HG02943 (cell line): ENCODE data around the gene SMARCC1.
"Not testable (repeated sequence)": the region's sequence is repeated elsewhere in the genome, so short reads cannot be mapped to it uniquely, and the experiment has no call there.

Experiments used
- ATAC-seq: cut with Tn5 transposase; IDR thresholded peaks from one replicate; pipeline ENCODE4 v1.9.1; 2021; ENCODE audit warnings: mild to moderate bottlenecking, low read depth, moderate library complexity; ENCODE audit not compliant: unreplicated experiment

The SMARCC1 gene

DNA sequence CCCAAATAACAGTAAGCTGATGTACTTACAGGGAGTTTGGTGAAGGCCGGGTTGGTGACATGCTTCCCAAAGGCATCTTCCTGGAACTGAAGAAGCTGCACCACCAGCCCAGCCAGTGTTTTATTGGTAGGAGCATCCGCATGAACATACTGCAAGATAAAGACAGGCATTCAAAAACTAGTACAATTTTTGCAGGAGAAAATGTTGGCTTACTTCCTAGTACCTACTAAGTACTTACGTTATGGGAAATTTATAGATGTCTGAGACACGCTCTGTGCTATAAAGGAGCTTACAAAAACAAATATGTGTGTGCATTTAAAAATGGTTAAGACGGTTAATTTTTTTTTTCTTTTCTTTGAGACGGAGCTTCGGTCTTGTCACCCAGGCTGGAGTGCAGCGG is 8.9 kb downstream of the SMARCC1 start:
- ATAC-seq, result no peak

DNA sequence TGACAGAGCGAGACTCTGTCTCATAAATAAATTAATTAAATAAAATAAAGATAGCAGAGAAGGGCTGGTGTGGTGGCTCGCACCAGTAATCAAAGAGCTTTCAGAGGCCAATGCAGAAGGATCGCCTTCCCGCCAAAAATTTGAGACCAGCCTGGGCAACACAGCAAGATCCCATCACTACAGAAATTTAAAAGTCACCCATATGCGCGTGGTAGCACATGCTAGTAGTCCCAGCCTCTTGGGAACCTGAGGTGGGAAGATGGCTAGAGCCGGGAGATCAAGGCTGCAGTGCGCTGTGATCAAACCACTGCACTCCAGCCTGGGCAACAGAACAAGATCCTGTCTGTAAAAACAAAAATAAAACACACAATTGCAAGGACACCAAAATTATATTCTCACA is 9.6 kb downstream of the SMARCC1 start:
- ATAC-seq, result no peak

DNA sequence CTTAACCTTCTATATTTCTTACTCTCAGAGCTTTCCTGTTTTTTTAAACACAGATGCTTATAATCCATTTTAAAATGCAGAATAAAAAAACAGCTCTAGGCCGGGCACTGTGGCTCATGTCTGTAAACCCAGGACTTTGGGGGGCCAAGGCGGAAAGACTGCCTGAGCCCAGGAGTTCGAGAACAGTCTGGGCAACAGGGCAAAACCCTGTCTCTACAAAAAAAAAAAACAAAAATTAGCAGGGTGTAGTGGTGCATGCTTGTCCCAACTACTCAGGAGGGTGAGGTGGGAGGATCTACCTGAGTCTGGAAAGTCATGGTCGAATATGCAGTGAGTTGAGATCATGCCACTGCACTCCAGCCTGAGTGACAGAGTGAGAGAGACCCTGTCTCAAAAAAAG is 15.5 kb downstream of the SMARCC1 start:
- ATAC-seq, result no peak

GRCh38 chr3:47762233-47762632 is 19.5 kb downstream of the SMARCC1 start:
- ATAC-seq, result no peak

- ATAC-seq, result no peak
Observed at GRCh38 chr3:47761046-47761445, 20.6 kb downstream of the SMARCC1 start.

DNA sequence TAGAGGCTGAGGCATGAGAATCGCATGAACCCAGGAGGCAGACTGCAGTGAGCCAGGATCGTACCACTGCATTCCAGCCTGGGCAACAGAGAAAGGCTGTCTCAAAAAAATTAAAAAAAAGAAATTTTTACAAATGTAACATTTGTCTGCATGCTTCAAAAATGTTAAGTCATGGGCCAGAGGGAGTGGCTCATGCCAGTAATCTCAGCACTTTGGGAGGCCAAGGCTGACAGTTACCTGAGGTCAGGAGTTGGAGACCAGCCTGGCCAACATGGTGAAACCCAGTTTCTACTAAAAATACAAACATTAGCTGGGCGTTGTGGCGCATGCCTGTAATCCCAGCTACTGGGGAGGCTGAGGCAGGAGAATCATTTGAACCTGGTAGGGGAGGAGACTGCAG is 21.5 kb downstream of the SMARCC1 start:
- not testable (repeated sequence) for ATAC-seq

DNA sequence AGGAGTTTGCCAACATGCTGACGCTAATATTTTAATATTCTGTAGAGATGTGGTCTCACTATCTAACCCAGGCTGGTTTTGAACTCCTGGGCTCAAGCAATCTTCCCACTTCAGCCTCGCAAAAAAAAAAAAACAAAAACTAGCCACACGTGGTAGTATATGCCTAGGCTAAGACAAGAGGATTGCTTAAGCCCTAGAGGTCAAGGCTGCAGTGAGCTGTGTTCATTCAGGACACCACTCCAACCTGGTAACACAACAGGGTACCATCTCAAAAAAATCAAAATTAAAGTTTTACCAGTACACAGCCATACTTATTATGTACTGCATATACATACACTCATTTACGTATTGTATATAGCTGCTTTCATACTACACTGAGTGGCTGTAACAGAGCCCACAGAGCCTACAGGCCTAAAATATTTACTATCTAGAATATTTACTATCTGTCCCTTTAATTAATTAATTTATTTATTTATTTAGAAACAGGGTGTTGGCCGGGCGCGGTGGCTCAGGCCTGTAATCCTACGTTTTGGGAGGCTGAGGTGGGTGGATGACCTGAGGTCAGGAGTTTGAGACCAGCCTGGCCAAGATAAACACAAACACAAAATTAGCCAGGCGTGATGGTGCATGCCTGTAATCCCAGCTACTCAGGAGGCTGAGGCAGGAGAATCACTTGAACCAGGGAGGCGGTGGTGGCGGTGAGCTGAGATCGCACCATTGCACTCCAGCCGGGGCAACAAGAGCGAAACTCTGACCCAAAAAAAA is 23.2 kb downstream of the SMARCC1 start:
- ATAC-seq, result no peak

GRCh38 chr3:47752716-47753115 is 29.0 kb downstream of the SMARCC1 start:
- no peak for ATAC-seq

GRCh38 chr3:47750811-47751354 is 30.8 kb downstream of the SMARCC1 start:
- not testable (repeated sequence) for ATAC-seq

DNA sequence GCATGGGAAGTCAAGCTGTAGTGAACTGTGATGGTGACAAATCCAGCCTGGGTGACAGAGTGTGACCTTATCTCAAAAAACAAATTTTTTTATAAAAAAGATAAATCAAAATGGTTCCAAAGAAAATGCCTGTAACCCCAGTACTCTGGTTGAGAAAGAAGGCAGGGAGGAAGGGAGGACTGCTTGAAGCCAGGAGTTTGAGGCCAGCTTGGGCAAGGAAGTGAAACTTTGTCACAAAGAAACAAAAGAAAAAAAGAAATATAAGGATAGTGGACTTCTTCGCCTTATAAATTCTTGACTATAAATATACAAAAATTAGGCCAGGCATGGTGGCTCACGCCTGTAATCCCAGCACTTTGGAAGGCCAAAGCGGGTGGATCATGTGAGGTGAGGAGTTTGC is 34.1 kb downstream of the SMARCC1 start:
- ATAC-seq, result no peak

GRCh38 chr3:47746264-47746663 is 35.4 kb downstream of the SMARCC1 start:
- ATAC-seq, result no peak

DNA sequence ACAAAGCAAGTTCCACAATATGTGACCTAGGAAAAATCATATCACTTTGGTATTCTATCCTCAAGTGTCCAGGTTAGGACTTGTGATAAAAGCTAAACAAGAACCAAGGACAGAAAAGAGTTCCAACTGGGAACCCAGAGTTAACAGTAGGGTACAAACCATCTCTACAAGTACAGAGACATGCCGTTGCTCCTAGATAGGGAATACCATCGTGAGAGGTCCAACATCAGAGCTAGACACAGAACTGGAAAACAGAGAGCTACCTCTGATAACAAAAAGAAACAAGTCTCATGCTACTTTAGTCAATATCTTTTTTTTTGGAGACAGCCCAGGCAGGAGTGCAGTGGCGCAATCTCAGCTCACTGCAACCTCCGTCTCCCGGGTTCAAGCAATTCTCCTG is 37.8 kb downstream of the SMARCC1 start:
- ATAC-seq, result no peak

DNA sequence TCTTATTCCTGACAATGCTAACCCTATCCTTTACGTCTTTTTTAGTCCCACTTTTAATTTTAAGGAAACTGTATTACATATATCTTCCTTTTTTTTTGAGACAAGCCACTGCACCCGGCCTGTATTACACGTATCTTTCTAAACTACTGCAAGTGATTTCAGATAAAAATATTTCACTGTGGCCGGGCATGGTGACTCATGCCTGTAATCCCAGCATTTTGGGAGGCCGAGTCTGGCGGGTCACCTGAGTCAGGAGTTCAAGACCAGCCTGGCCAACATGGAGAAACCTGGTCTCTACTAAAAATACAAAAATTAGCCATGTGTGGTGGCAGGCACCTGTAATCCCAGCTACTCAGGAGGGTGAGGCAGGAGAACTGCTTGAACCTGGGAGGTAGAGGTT is 38.3 kb downstream of the SMARCC1 start:
- not testable (repeated sequence) for ATAC-seq

DNA sequence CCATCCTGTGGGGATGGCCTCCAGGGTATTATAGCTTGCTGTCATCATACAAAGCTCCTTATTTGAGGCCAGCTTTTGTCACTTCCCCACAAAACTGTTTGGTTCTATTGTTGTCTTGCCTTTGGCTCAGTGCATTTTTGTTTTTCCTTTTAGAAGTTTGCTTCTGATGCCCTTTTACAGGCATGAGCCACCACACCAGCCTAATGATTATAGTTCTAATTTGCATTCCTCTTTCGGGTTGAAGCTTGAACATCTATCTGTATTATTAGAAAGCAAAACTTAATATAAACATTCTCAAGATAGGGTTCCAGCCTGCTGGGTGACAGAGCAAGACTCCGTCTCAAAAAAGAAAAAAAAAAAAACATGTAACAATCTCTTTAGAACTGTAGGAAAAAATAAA is 39.8 kb downstream of the SMARCC1 start:
- ATAC-seq, result no peak

GRCh38 chr3:47732143-47732542 is 49.5 kb downstream of the SMARCC1 start:
- ATAC-seq, result no peak

DNA sequence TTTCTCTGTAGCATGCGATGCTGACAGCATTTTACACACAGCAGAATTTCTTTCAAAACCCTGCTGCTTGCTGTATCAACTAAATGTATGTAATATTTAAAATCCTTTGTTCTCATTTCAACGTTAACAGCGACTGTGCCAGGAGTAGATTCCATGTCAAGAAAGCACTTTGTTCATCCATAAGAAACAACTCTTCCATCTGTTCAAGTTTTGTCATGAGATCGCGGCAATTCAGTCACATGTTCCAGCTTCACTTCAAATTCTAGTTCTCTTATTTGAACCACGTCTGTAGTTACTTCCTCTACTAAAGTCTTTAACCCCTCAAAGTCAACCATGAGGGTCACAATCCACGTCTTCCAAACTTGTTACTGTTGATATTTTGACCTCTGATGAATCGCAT is 50.6 kb downstream of the SMARCC1 start:
- ATAC-seq, result no peak

DNA sequence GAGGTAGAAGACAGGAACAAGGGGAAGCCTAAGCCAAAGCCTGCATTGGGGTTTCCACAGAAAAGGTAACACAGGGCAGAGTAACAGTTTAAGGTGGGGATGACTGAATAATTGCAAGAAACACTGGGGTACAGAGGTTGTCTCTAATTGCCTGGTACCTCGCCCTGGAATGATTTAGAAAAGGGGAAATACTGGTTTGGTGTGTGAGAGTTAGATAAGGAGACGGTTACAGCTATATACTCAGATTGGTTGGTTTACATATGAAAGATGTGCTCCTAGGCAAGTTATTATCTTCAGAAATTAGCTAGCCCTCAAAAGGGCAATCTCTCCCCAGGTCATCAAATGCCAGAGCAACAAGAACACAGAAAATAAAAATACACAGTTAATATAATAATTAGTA is 58.8 kb downstream of the SMARCC1 start:
- no peak for ATAC-seq

GRCh38 chr3:47717448-47717847 is 64.2 kb downstream of the SMARCC1 start:
- not testable (repeated sequence) for ATAC-seq

DNA sequence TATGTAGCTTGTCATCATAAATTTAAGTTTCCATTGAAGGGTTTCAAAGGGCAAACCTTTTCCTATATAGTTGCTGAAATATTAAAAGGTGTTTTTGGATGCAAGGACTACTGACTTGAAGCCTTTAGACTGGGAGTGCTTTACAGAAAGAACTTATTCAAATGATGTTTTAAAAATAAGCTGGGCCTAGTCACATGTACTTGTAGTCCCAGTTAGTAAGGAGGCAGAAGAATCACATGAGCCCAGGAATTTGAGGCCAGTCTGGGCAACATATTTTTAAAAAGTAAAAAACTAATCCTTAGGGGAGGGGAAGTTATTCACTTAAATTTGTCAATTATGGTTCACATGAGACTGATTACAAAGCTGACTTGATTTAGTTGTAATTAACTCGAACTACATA is 65.0 kb downstream of the SMARCC1 start:
- ATAC-seq, result no peak

DNA sequence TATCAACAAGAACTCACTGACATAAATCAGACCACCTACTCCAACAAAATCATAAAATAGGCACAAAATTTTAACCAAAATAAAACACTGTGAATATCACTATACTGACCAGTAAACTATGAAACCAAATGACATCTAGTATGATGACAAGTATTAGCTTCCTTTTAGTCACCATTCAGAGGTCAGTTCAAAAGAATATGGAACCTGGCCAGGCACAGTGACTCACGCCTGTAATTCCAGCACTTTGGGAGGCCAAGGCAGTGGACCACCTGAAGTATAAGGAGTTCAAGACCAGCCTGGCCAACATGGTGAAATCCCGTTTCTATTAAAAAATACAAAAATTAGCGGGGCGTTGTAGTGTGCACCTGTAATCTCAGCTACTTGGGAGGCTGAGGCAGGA is 65.8 kb downstream of the SMARCC1 start:
- ATAC-seq, result no peak

- no peak for ATAC-seq
Observed at GRCh38 chr3:47714606-47715005, 67.1 kb downstream of the SMARCC1 start.

- ATAC-seq, result no peak
Observed at GRCh38 chr3:47713655-47714054, 68.0 kb downstream of the SMARCC1 start.
